ENCODE measurements around the gene HBD. TPM values are rescaled to one million over a fixed set of nuclear protein-coding genes. Genes with fewer than 3 reads are reported as not detected.

The HBD gene
- total and polyA plus RNA-seq, 2 donors (not counting 1 experiment from before 2014, with no cell fraction given), result not detected

GRCh38 chr11:5252192-5252918 is 18.1 kb upstream of the HBD start:
- TF ChIP-seq EZH2 (IDR thresholded peaks at IDR 0.05; ENCODE audit: borderline replicate concordance, insufficient read depth, low read depth, low read length, poor library complexity, severe bottlenecking) (no peak), CTCF (IDR thresholded peaks at IDR 0.05) (no peak)
- no peaks in the 10 kb centered on the region for H4K20me1 ChIP-seq (ENCODE audit: control insufficient read depth, insufficient read depth, low read length, poor library complexity, severe bottlenecking)
- H3K4me1 Mint-ChIP-seq, result no peaks in the 10 kb centered on the region
- no peak overlapping the region for H2AFZ ChIP-seq (ENCODE audit: insufficient read depth, low read depth, low read length, poor library complexity, severe bottlenecking)
- H3K4me2 ChIP-seq (replicated peaks; ENCODE audit: low read depth, low read length, poor library complexity, severe bottlenecking), result no peak overlapping the region
- no peaks in the 10 kb centered on the region for H3K9me3 Mint-ChIP-seq (ENCODE audit: insufficient read depth)
- no peak overlapping the region for H3K9ac ChIP-seq (ENCODE audit: low read length)
- no peaks in the 10 kb centered on the region for H3K27me3 ChIP-seq (replicated peaks in 1 of 4; ENCODE audit: control extremely low read depth in 1 of 4, control insufficient read depth in 3 of 4, insufficient read depth in 4 of 4, low read length in 3 of 4)
- H3K4me3 ChIP-seq (ENCODE audit: control extremely low read depth in 1 of 5, extremely low read depth in 1 of 5, insufficient read depth in 1 of 5, low read depth in 2 of 5, low read length in 4 of 5), result no peak overlapping the region
- H3K9me3 ChIP-seq (ENCODE audit: control extremely low read depth in 1 of 3, control insufficient read depth in 2 of 3, insufficient read depth in 1 of 3, low read length in 2 of 3), result no peaks in the 10 kb centered on the region
- ChIA-PET POLR2A (no interaction called here), CTCF (no interaction called here)
- H3K27ac ChIP-seq (ENCODE audit: low read length in 2 of 2), result no peak overlapping the region
- ATAC-seq (ENCODE audit: low read depth), result no peak
- no peak overlapping the region for H3K27ac Mint-ChIP-seq
- H3K4me3 Mint-ChIP-seq, result no peak overlapping the region
- peaks cover 18% of the 10 kb centered on the region for H3K27me3 Mint-ChIP-seq
- no peaks in the 10 kb centered on the region for H3K4me1 ChIP-seq (ENCODE audit: control insufficient read depth in 2 of 2, insufficient read depth in 2 of 2, low read length in 2 of 2)
- no peak for DNase-seq
- intact Hi-C loops (cut with micrococcal nuclease), result no loop called here
- 75% methylated on average over 8 of the region's 9 CpGs for WGBS (ENCODE audit: insufficient coverage)
- no peaks in the 10 kb centered on the region for H3K79me2 ChIP-seq (ENCODE audit: control insufficient read depth, insufficient read depth, low read length)
- H3K36me3 ChIP-seq (replicated peaks in 1 of 2; ENCODE audit: control extremely low read depth in 1 of 2, control insufficient read depth in 1 of 2, extremely low read depth in 1 of 2, insufficient read depth in 2 of 2, low read length in 1 of 2), result no peaks in the 10 kb centered on the region

GRCh38 chr11:5251746-5252145 is 17.5 kb upstream of the HBD start:
- WGBS (ENCODE audit: insufficient coverage), result no CpG with 5 or more reads among the region's 2 CpGs
- Histone ChIP-seq H3K79me2 (ENCODE audit: control insufficient read depth, insufficient read depth, low read length) (no peaks in the 10 kb centered on the region), H2AFZ (ENCODE audit: insufficient read depth, low read depth, low read length, poor library complexity, severe bottlenecking) (no peak overlapping the region), H3K36me3 (replicated peaks in 1 of 2; ENCODE audit: control extremely low read depth in 1 of 2, control insufficient read depth in 1 of 2, extremely low read depth in 1 of 2, insufficient read depth in 2 of 2, low read length in 1 of 2) (no peaks in the 10 kb centered on the region), H3K9ac (ENCODE audit: low read length) (no peak overlapping the region), H3K4me1 (ENCODE audit: control insufficient read depth in 2 of 2, insufficient read depth in 2 of 2, low read length in 2 of 2) (no peaks in the 10 kb centered on the region), H3K27ac (ENCODE audit: low read length in 2 of 2) (no peak overlapping the region), H3K4me3 (ENCODE audit: control extremely low read depth in 1 of 5, extremely low read depth in 1 of 5, insufficient read depth in 1 of 5, low read depth in 2 of 5, low read length in 4 of 5) (no peak overlapping the region), H3K9me3 (ENCODE audit: control extremely low read depth in 1 of 3, control insufficient read depth in 2 of 3, insufficient read depth in 1 of 3, low read length in 2 of 3) (no peaks in the 10 kb centered on the region), H4K20me1 (ENCODE audit: control insufficient read depth, insufficient read depth, low read length, poor library complexity, severe bottlenecking) (no peaks in the 10 kb centered on the region), H3K27me3 (replicated peaks in 1 of 4; ENCODE audit: control extremely low read depth in 1 of 4, control insufficient read depth in 3 of 4, insufficient read depth in 4 of 4, low read length in 3 of 4) (no peaks in the 10 kb centered on the region), H3K4me2 (replicated peaks; ENCODE audit: low read depth, low read length, poor library complexity, severe bottlenecking) (no peak overlapping the region)
- ChIA-PET CTCF (no interaction called here), POLR2A (no interaction called here)
- H3K4me1 Mint-ChIP-seq, result no peaks in the 10 kb centered on the region
- intact Hi-C loops (cut with micrococcal nuclease), result no loop called here
- H3K27ac Mint-ChIP-seq, result no peak overlapping the region
- H3K9me3 Mint-ChIP-seq (ENCODE audit: insufficient read depth), result no peaks in the 10 kb centered on the region
- DNase-seq (no peak), ATAC-seq (ENCODE audit: low read depth) (no peak)
- no peak overlapping the region for H3K4me3 Mint-ChIP-seq
- TF ChIP-seq EZH2 (IDR thresholded peaks at IDR 0.05; ENCODE audit: borderline replicate concordance, insufficient read depth, low read depth, low read length, poor library complexity, severe bottlenecking), result no peak
- TF ChIP-seq CTCF (IDR thresholded peaks at IDR 0.05), result no peak
- H3K27me3 Mint-ChIP-seq, result peaks cover 16% of the 10 kb centered on the region
